SK-N-SH (cell line): Measurements from ENCODE around the gene ZNF646. TPM values are rescaled to one million over a fixed set of nuclear protein-coding genes. Genes with fewer than 3 reads are reported as not detected.

Source experiments
- CTCF ChIA-PET: fragments of 300-600, 350-600 bp; formaldehyde crosslinking; extraction: SDS; loops from one replicate; lab custom pipeline; 2021; lab: Yijun Ruan, JAX
- POLR2A ChIA-PET: fragments of 350-600 bp; sonication (Branson Sonifier 250); formaldehyde crosslinking; extraction: SDS; loops from one replicate; lab custom pipeline; 2020; ENCODE audit warnings: antibody characterized with exemption, inconsistent platforms; lab: Yijun Ruan, JAX
- DNase-seq: peaks from one replicate; pipeline ENCODE4 v3.0.0; 2012
- H2AFZ ChIP-seq: fragments of 200-600 bp; sonication (generic); 2 replicates; pipeline ENCODE4 v1.8.1; 2016; ENCODE audit warnings: antibody characterized with exemption, mild to moderate bottlenecking, low read depth
- H3F3A ChIP-seq: fragments of 200-600 bp; sonication (generic); replicated peaks from 2 replicates; pipeline ENCODE3; 2016; ENCODE audit warnings: antibody characterized with exemption, mild to moderate bottlenecking; ENCODE audit not compliant: insufficient read depth
- H3K27ac ChIP-seq, 2 experiments: fragments of 200-500 bp in 1 of 2; fragments of 200-600 bp in 1 of 2; sonication (Bioruptor generic) in 1 of 2; sonication (generic), shearing (Covaris generic) in 1 of 2; 2 replicates each; pipeline versions ENCODE4 v1.5.1 to v1.6.1; 2014 to 2016; ENCODE audit warnings: low read depth in 2 of 2, inconsistent platforms in 1 of 2, low read length in 1 of 2, mild to moderate bottlenecking in 1 of 2, mixed read lengths in 1 of 2
- H3K27me3 ChIP-seq: fragments of 200-600 bp; sonication (generic), shearing (Covaris generic); 2 replicates; pipeline ENCODE4 v1.6.1; 2016; ENCODE audit warnings: mixed run types; ENCODE audit not compliant: insufficient read depth
- H3K36me3 ChIP-seq, 2 experiments: fragments of 200-500 bp in 1 of 2; fragments of 200-600 bp in 1 of 2; sonication (Bioruptor generic) in 1 of 2; sonication (generic) in 1 of 2; replicated peaks in 1 of 2; 2 replicates each; pipeline versions ENCODE3 to v1.5.1; 2014 to 2016; ENCODE audit warnings: low read length in 1 of 2, mild to moderate bottlenecking in 1 of 2; ENCODE audit not compliant: insufficient read depth in 2 of 2, control insufficient read depth in 1 of 2
- H3K4me1 ChIP-seq, 2 experiments: fragments of 200-500 bp in 1 of 2; fragments of 200-600 bp in 1 of 2; sonication (Bioruptor generic) in 1 of 2; sonication (generic), shearing (Covaris generic) in 1 of 2; 2 replicates each; pipeline versions ENCODE4 v1.5.1 to v1.6.1; 2014 to 2016; ENCODE audit warnings: low read depth in 1 of 2, low read length in 1 of 2, mixed run types in 1 of 2; ENCODE audit not compliant: insufficient read depth in 2 of 2, control insufficient read depth in 1 of 2
- H3K4me2 ChIP-seq: fragments of 200-600 bp; sonication (generic), shearing (Covaris generic); 2 replicates; pipeline ENCODE4 v1.6.1; 2017; ENCODE audit warnings: mixed run types
- H3K4me3 ChIP-seq, 2 experiments: fragments of 200-500 bp in 1 of 2; fragments of 200-600 bp in 1 of 2; sonication (Bioruptor generic) in 1 of 2; sonication (generic), shearing (Covaris generic) in 1 of 2; 2 replicates each; pipeline versions ENCODE4 v1.5.1 to v1.8.1; 2014 to 2016; ENCODE audit warnings: low read depth in 2 of 2, inconsistent platforms in 1 of 2, low read length in 1 of 2, mild to moderate bottlenecking in 1 of 2, mixed read lengths in 1 of 2, moderate library complexity in 1 of 2
- H3K79me2 ChIP-seq: fragments of 200-600 bp; sonication (generic); 2 replicates; pipeline ENCODE4 v1.8.1; 2017; ENCODE audit warnings: mild to moderate bottlenecking; ENCODE audit not compliant: insufficient read depth
- H3K9ac ChIP-seq: fragments of 200-600 bp; sonication (generic); 2 replicates; pipeline ENCODE4 v1.6.1; 2017; ENCODE audit warnings: mixed run types
- H3K9me2 ChIP-seq: fragments of 200-600 bp; sonication (generic); 2 replicates; pipeline ENCODE4 v1.6.1; 2017; ENCODE audit warnings: mixed run types
- H3K9me3 ChIP-seq: fragments of 200-600 bp; sonication (generic); 2 replicates; pipeline ENCODE4 v1.6.1; 2017; ENCODE audit warnings: mixed run types, mild to moderate bottlenecking, moderate library complexity
- H4K20me1 ChIP-seq: fragments of 200-600 bp; sonication (generic); 2 replicates; pipeline ENCODE4 v1.6.1; 2017; ENCODE audit warnings: mild to moderate bottlenecking, mixed run types; ENCODE audit not compliant: insufficient read depth
- CHD2 ChIP-seq: fragments of 150-350 bp; IDR thresholded peaks from 2 replicates; pipeline ENCODE4 v1.6.1; 2018; ENCODE audit warnings: low read length; ENCODE audit not compliant: partially characterized antibody
- ELF1 ChIP-seq: IDR thresholded peaks from 2 replicates; pipeline ENCODE4 v1.4.0; 2012
- EZH2phosphoT487 ChIP-seq: fragments of 200-600 bp; sonication (generic); IDR thresholded peaks from 2 replicates; pipeline ENCODE4 v1.6.1; 2017; ENCODE audit warnings: low read depth, mixed run types, mild to moderate bottlenecking, antibody characterized with exemption, moderate library complexity, borderline replicate concordance
- FOXJ3 ChIP-seq: sonication (generic); formaldehyde crosslinking; IDR thresholded peaks from 2 replicates; pipeline ENCODE4 v1.5.1; 2020; ENCODE audit warnings: mild to moderate bottlenecking, missing genetic modification reagents
- GABPA ChIP-seq: IDR thresholded peaks from 2 replicates; pipeline ENCODE4 v1.4.0; 2012; ENCODE audit warnings: low read depth, mild to moderate bottlenecking
- JUND ChIP-seq: IDR thresholded peaks from 2 replicates; pipeline ENCODE4 v1.4.0; 2012
- MAX ChIP-seq: IDR thresholded peaks from 2 replicates; pipeline ENCODE4 v1.4.0; 2012; ENCODE audit warnings: low read depth
- MEF2A ChIP-seq: IDR thresholded peaks from 2 replicates; pipeline ENCODE4 v1.4.0; 2012; ENCODE audit warnings: low read depth, borderline replicate concordance
- MXI1 ChIP-seq: IDR thresholded peaks from 2 replicates; pipeline ENCODE4 v1.6.1; 2012; ENCODE audit warnings: mild to moderate bottlenecking, low read depth, low read length, improper control_type of control experiment
- POLR2AphosphoS5 ChIP-seq: IDR thresholded peaks from 2 replicates; pipeline ENCODE4 v1.6.1; 2012; ENCODE audit warnings: low read depth, low read length
- RAD21 ChIP-seq: IDR thresholded peaks from 2 replicates; pipeline ENCODE4 v1.6.1; 2012; ENCODE audit warnings: mild to moderate bottlenecking, low read length
- SIN3A ChIP-seq: IDR thresholded peaks from 2 replicates; pipeline ENCODE4 v1.6.1; 2012; ENCODE audit warnings: low read depth, mild to moderate bottlenecking, low read length, moderate library complexity, borderline replicate concordance
- TAF1 ChIP-seq: IDR thresholded peaks from 2 replicates; pipeline ENCODE4 v1.6.1; 2012; ENCODE audit warnings: low read depth, mild to moderate bottlenecking, low read length, moderate library complexity, borderline replicate concordance
- TEAD4 ChIP-seq: IDR thresholded peaks from 2 replicates; pipeline ENCODE4 v1.4.0; 2012; ENCODE audit warnings: mild to moderate bottlenecking, borderline replicate concordance; ENCODE audit not compliant: insufficient read depth
- YY1 ChIP-seq: IDR thresholded peaks from 2 replicates; pipeline ENCODE4 v1.4.0; 2012; ENCODE audit warnings: low read depth, mild to moderate bottlenecking
- ZBTB33 ChIP-seq: IDR thresholded peaks from 2 replicates; pipeline ENCODE4 v1.4.0; 2012; ENCODE audit warnings: low read depth, borderline replicate concordance
- WGBS: methylation state at CpG from one replicate; pipeline ENCODE4 v1.1.6; 2017; ENCODE audit warnings: low lambda C conversion rate; 5-methylcytosine and 5-hydroxymethylcytosine counted together
- polyA plus RNA-seq, 3 experiments: library from polyadenylated mRNA; depleted of rRNA; stranded (reverse); fragments of >200 nt; gene quantifications; 2 replicates each; pipeline ENCODE4 v1.2.3, GENCODE V29; 2012
- TF ChIP-seq, protein P1 (sequence below): IDR thresholded peaks from 2 replicates; pipeline ENCODE4; 2012

The ZNF646 gene
- polyA plus RNA-seq, 1 of the 3 experiments (the other 2 are of a cell fraction) = 3.4 TPM

- TF ChIP-seq MEF2A = no peak
- TF ChIP-seq TEAD4 = no peak
- no peak for TF ChIP-seq TAF1
These were observed 39.2 kb downstream of the ZNF646 start (continued) for GRCh38 chr16:31113121-31114120.

DNA sequence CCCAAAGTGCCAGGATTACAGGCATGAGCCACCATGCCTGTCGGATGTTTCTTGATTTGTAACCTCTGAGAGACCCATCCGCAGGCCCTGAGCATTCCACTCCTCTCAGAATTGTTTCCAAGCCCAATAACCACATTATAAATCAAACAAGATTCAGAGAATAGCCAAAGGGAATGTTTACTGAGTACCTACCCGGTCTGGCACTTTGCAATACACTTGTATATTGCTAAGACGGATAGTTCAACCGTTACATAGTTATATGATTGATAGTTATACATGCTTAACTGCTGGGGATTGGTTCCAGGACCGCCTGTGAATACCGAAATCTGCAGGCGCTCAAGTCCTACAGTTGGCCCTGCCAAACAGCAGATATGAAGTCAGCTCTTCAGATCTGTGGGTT is 40.2 kb downstream of the ZNF646 start:
- Histone ChIP-seq H3K36me3 (peaks cover 25 to 35% of the 10 kb centered on the region in 2 experiments), H4K20me1 (peaks cover 5% of the 10 kb centered on the region; the same call in 1 of the 2 replicates), H3K27ac (no peak overlapping the region), H3K9me3 (no peaks in the 10 kb centered on the region), H3K9ac (no peak overlapping the region), H3K79me2 (peaks cover 33% of the 10 kb centered on the region), H3K9me2 (no peaks in the 10 kb centered on the region), H3K4me3 (no peak overlapping the region), H3K4me2 (no peak overlapping the region), H3F3A (peaks cover 17% of the 10 kb centered on the region), H3K4me1 (peaks cover 7 to 15% of the 10 kb centered on the region in 2 experiments; a peak in 3 of 4 replicates), H2AFZ (no peak overlapping the region), H3K27me3 (no peaks in the 10 kb centered on the region)
- ChIA-PET POLR2A (no interaction called here), CTCF (interaction anchor here (2.2 to 3.9 kb wide), 2 partner anchors 28 kb away, joined by 9 to 28 read pairs; no protein-coding TSS in a partner anchor)
- TF ChIP-seq JUND = 0 out of 2 replicates have a peak, but pooled peaks have one; percentile 7
- TF ChIP-seq EZH2phosphoT487 = no peak
- TF ChIP-seq SIN3A = no peak
- no peak for DNase-seq
- 92% methylated on average over 6 of the region's 8 CpGs for WGBS

- ChIA-PET CTCF (interaction anchor here (0.8 to 3.9 kb wide), 5 partner anchors 14 to 326 kb away, joined by 3 to 28 read pairs (median 3); no protein-coding TSS in a partner anchor), POLR2A (interaction anchor here (0.6 to 2.9 kb wide), 23 partner anchors 9 to 596 kb away, joined by 3 to 43 read pairs (median 5); partner anchors contain the start of genes BCKDK, FUS, PRSS8 and STX4)
- Histone ChIP-seq H3K9me2 (no peaks in the 10 kb centered on the region), H3K4me2 (peak within 1 kb of the TSS; percentile 98), H3K9ac (peak within 1 kb of the TSS; percentile 87), H3F3A (peaks cover 17% of the 10 kb centered on the region), H3K27me3 (no peaks in the 10 kb centered on the region), H3K36me3 (peaks cover 27 to 35% of the 10 kb centered on the region in 2 experiments), H3K4me1 (peaks cover 6 to 8% of the 10 kb centered on the region in 2 experiments; a peak in 2 of 4 replicates), H3K4me3 (peak within 1 kb of the TSS; percentile 61 to 95), H3K27ac (peak within 1 kb of the TSS; percentile 74 to 83), H4K20me1 (peaks cover 5% of the 10 kb centered on the region; the same call in 1 of the 2 replicates), H2AFZ (0 out of 2 replicates have a peak within 1 kb of the TSS, but pooled peaks have one; percentile 48), H3K79me2 (peaks cover 40% of the 10 kb centered on the region), H3K9me3 (no peaks in the 10 kb centered on the region)
- WGBS = 2% methylated on average over 53 of the region's 68 CpGs
- TF ChIP-seq GABPA (peak; percentile 97), ZBTB33 (peak; percentile 49; the same call in 1 of the 2 replicates), FOXJ3 (CRISPR knock-in tag) (no peak), ELF1 (peak; percentile 45; the same call in 1 of the 2 replicates), POLR2AphosphoS5 (peak; percentile 95), RAD21 (peak; percentile 12; the same call in 1 of the 2 replicates), TEAD4 (no peak), JUND (no peak), TAF1 (peak; percentile 87), MXI1 (peak; percentile 70; the same call in 1 of the 2 replicates), CHD2 (peak; percentile 87), MAX (peak; percentile 28; the same call in 1 of the 2 replicates), YY1 (peak; percentile 94)
- TF ChIP-seq, protein P1, sequence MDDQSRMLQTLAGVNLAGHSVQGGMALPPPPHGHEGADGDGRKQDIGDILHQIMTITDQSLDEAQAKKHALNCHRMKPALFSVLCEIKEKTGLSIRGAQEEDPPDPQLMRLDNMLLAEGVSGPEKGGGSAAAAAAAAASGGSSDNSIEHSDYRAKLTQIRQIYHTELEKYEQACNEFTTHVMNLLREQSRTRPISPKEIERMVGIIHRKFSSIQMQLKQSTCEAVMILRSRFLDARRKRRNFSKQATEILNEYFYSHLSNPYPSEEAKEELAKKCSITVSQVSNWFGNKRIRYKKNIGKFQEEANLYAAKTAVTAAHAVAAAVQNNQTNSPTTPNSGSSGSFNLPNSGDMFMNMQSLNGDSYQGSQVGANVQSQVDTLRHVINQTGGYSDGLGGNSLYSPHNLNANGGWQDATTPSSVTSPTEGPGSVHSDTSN = peak; percentile 61
- DNase-seq = peak; percentile 98
These were observed 43.4 kb downstream of the ZNF646 start, which contains the start of gene KAT8 for GRCh38 chr16:31117384-31118222. KAT8 (plus strand) TSS chr16:31117664; CDS start chr16:31117682, 18 bp downstream.
